Neural cell (in vitro differentiated cells): ENCODE data around the gene ABHD11. TPM values are rescaled to one million over a fixed set of nuclear protein-coding genes. Genes with fewer than 3 reads are reported as not detected.
"Not testable (repeated sequence)": the region's sequence is repeated elsewhere in the genome, so short reads cannot be mapped to it uniquely, and the experiment has no call there.

ENCODE experiments used
- H2AFZ ChIP-seq: fragments of 200-600, 300-800 bp; sonication (generic), shearing (Covaris generic); 2 replicates; pipeline ENCODE4 v1.6.0; 2014; ENCODE audit warnings: low read depth, mild to moderate bottlenecking, antibody characterized with exemption, low read length, moderate library complexity
- H3F3A ChIP-seq: fragments of 200-600 bp; shearing (Covaris generic); 2 replicates; pipeline ENCODE4 v1.6.1; 2016; ENCODE audit warnings: mild to moderate bottlenecking, moderate library complexity, mixed read lengths, antibody characterized with exemption, low read length; ENCODE audit not compliant: insufficient read depth, poor library complexity, severe bottlenecking
- H3K27ac ChIP-seq: fragments of 200-600, 300-800 bp; sonication (generic), shearing (Covaris generic); 2 replicates; pipeline ENCODE4 v1.5.1; 2014; ENCODE audit warnings: mild to moderate bottlenecking, low read length, moderate library complexity
- H3K27me3 ChIP-seq: fragments of 300-800, 200-600 bp; sonication (generic), shearing (Covaris generic); 2 replicates; pipeline ENCODE4 v1.6.0; 2014; ENCODE audit warnings: mild to moderate bottlenecking, low read depth, low read length, moderate library complexity; ENCODE audit not compliant: insufficient read depth
- H3K36me3 ChIP-seq: fragments of 300-800, 200-600 bp; sonication (generic), shearing (Covaris generic); 2 replicates; pipeline ENCODE4 v1.5.1; 2014; ENCODE audit warnings: mild to moderate bottlenecking, antibody characterized with exemption, low read length, moderate library complexity; ENCODE audit not compliant: insufficient read depth
- H3K4me2 ChIP-seq: fragments of 300-800, 200-600 bp; sonication (generic), shearing (Covaris generic); 2 replicates; pipeline ENCODE4 v1.6.0; 2014; ENCODE audit warnings: mild to moderate bottlenecking, low read length
- H3K4me3 ChIP-seq: fragments of 300-800, 200-600 bp; sonication (generic), shearing (Covaris generic); 2 replicates; pipeline ENCODE4 v1.5.1; 2014; ENCODE audit warnings: mild to moderate bottlenecking, low read length, moderate library complexity
- H3K79me2 ChIP-seq: fragments of 200-600 bp; shearing (Covaris generic); replicated peaks from 2 replicates; pipeline ENCODE4 v1.6.0; 2014; ENCODE audit warnings: mild to moderate bottlenecking, low read length, moderate library complexity; ENCODE audit not compliant: insufficient read depth
- H3K9ac ChIP-seq: fragments of 300-800, 200-600 bp; sonication (generic), shearing (Covaris generic); 2 replicates; pipeline ENCODE4 v1.6.1; 2016; ENCODE audit warnings: mild to moderate bottlenecking, low read length, mixed read lengths
- H3K9me2 ChIP-seq: fragments of 200-600 bp; shearing (Covaris generic); 2 replicates; pipeline ENCODE4 v1.6.1; 2016; ENCODE audit warnings: mild to moderate bottlenecking, low read length, mixed read lengths; ENCODE audit not compliant: insufficient read depth
- H3K9me3 ChIP-seq: fragments of 200-600, 300-800 bp; sonication (generic), shearing (Covaris generic); 2 replicates; pipeline ENCODE4 v1.6.1; 2016; ENCODE audit warnings: mild to moderate bottlenecking, mixed run types, low read length, moderate library complexity, mixed read lengths
- H4K20me1 ChIP-seq: fragments of 200-600 bp; shearing (Covaris generic); 2 replicates; pipeline ENCODE4 v1.6.1; 2016; ENCODE audit warnings: mild to moderate bottlenecking, mixed run types; ENCODE audit not compliant: insufficient read depth
- CTCF ChIP-seq: fragments of 450-650 bp; IDR thresholded peaks from 2 replicates; pipeline ENCODE4 v1.5.1; 2014; ENCODE audit warnings: antibody characterized with exemption, mild to moderate bottlenecking, moderate library complexity; ENCODE audit not compliant: poor library complexity, severe bottlenecking
- EP300 ChIP-seq: fragments of 450-650 bp; conservative IDR thresholded peaks from 2 replicates; pipeline ENCODE4 v1.6.1; 2014; ENCODE audit warnings: antibody characterized with exemption, mild to moderate bottlenecking, moderate library complexity; ENCODE audit not compliant: poor library complexity, severe bottlenecking
- EZH2 ChIP-seq: fragments of 200-600, 300-800 bp; shearing (Covaris generic), sonication (generic); IDR thresholded peaks from 2 replicates; pipeline ENCODE4 v1.6.1; 2014; ENCODE audit warnings: antibody characterized with exemption, low read length, borderline replicate concordance, mild to moderate bottlenecking; ENCODE audit not compliant: insufficient read depth, poor library complexity, severe bottlenecking
- MXI1 ChIP-seq: fragments of 450-650 bp; conservative IDR thresholded peaks from 2 replicates; pipeline ENCODE4 v1.6.1; 2014; ENCODE audit warnings: antibody characterized with exemption, mild to moderate bottlenecking; ENCODE audit not compliant: poor library complexity, severe bottlenecking
- POLR2AphosphoS5 ChIP-seq: IDR thresholded peaks from 2 replicates; pipeline ENCODE4 v1.6.1; 2012
- RAD21 ChIP-seq: fragments of 450-650 bp; conservative IDR thresholded peaks from 2 replicates; pipeline ENCODE4 v1.6.1; 2014; ENCODE audit warnings: antibody characterized with exemption, mild to moderate bottlenecking, moderate library complexity
- REST ChIP-seq: IDR thresholded peaks from 2 replicates; pipeline ENCODE4 v1.6.1; 2012; ENCODE audit warnings: borderline replicate concordance
- SMC3 ChIP-seq: fragments of 450-650 bp; conservative IDR thresholded peaks from 2 replicates; pipeline ENCODE4 v1.6.1; 2014; ENCODE audit warnings: antibody characterized with exemption, mild to moderate bottlenecking, moderate library complexity; ENCODE audit not compliant: poor library complexity
- TAF1 ChIP-seq: IDR thresholded peaks from 2 replicates; pipeline ENCODE4 v1.6.1; 2012; ENCODE audit warnings: low read depth
- polyA minus RNA-seq: library from RNA; depleted of rRNA, polyadenylated mRNA; stranded (reverse); fragments of >200 nt; gene quantifications from 2 replicates; pipeline ENCODE4 v1.2.3, GENCODE V29; 2014
- polyA plus RNA-seq: library from polyadenylated mRNA; depleted of rRNA; stranded (reverse); fragments of >200 nt; gene quantifications from 2 replicates; pipeline ENCODE4 v1.2.3, GENCODE V29; 2014

Gene ABHD11
- 12.8 and 26.0 TPM in 2 replicates for polyA plus RNA-seq
- polyA minus RNA-seq = 8.1 and 9.7 TPM in 2 replicates

GRCh38 chr7:73738612-73739386 lies at the start of gene ABHD11:
Gene ABHD11, minus strand, starts transcription at chr7:73738802. Its CDS starts 32 bp downstream, at chr7:73738770.
- TF ChIP-seq REST (peak; percentile 87), CTCF (peak; percentile 44), POLR2AphosphoS5 (peak; percentile 99), EZH2 (no peak), TAF1 (peak; percentile 82), RAD21 (peak; percentile 36), MXI1 (peak; percentile 72), EP300 (peak; percentile 64), SMC3 (peak; percentile 49)
- no peaks in the 10 kb centered on the region for H3K36me3 ChIP-seq
- H3K4me2 ChIP-seq = peak within 1 kb of the TSS; percentile 80
- no peaks in the 10 kb centered on the region for H3K9me3 ChIP-seq
- no peaks in the 10 kb centered on the region for H3K79me2 ChIP-seq
- peak within 1 kb of the TSS; percentile 84 for H3K27ac ChIP-seq
- no peaks in the 10 kb centered on the region for H3K27me3 ChIP-seq
- H3K4me3 ChIP-seq = peak within 1 kb of the TSS; percentile 81
- no peaks in the 10 kb centered on the region for H3K9me2 ChIP-seq
- no peaks in the 10 kb centered on the region for H3F3A ChIP-seq
- peak within 1 kb of the TSS; percentile 98 for H2AFZ ChIP-seq
- peak within 1 kb of the TSS; percentile 97 for H3K9ac ChIP-seq
- no peaks in the 10 kb centered on the region for H4K20me1 ChIP-seq

- not testable (repeated sequence) for H3F3A ChIP-seq, H3K79me2 ChIP-seq, H2AFZ ChIP-seq, H4K20me1 ChIP-seq, H3K4me3 ChIP-seq, H3K9ac ChIP-seq, H3K9me2 ChIP-seq, H3K4me2 ChIP-seq, H3K36me3 ChIP-seq, H3K27me3 ChIP-seq, H3K9me3 ChIP-seq, H3K27ac ChIP-seq
Observed at GRCh38 chr7:73787786-73788048, 49.1 kb upstream of the ABHD11 start.
